Activated T-helper 2 cell treated with anti-CD3 and anti-CD28 coated beads, Interferon-gamma antibody, Interleukin-2, Interleukin-4, amounts not matched to agents 10 μg/mL and 5 μg/mL and 100 μg/mL, durations not matched to agents 14 hours and 24 hours and 36 hours (primary cell): ENCODE measurements around the gene BBS1. TPM values are rescaled to one million over a fixed set of nuclear protein-coding genes. Genes with fewer than 3 reads are reported as not detected.
A peak's percentile ranks its signal among the peaks of the same experiment; 100 is the strongest.

ENCODE experiments used
- DNase-seq: peaks from one replicate; pipeline ENCODE4 v3.0.0; 2021; ENCODE audit warnings: low spot score
- H3K27ac Mint-ChIP-seq: one replicate; pipeline ENCODE4 v1.8.0; 2021; ENCODE audit warnings: mixed read lengths
- H3K27me3 Mint-ChIP-seq: one replicate; pipeline ENCODE4 v1.8.0; 2021; ENCODE audit warnings: low read depth, mixed read lengths
- H3K36me3 Mint-ChIP-seq: one replicate; pipeline ENCODE4 v1.8.0; 2021; ENCODE audit warnings: low read depth, mixed read lengths
- H3K4me1 Mint-ChIP-seq: one replicate; pipeline ENCODE4 v1.8.0; 2021; ENCODE audit warnings: low read depth, mixed read lengths
- H3K4me3 Mint-ChIP-seq: one replicate; pipeline ENCODE4 v1.8.0; 2021; ENCODE audit warnings: low read depth, mild to moderate bottlenecking, moderate library complexity, mixed read lengths
- H3K9me3 Mint-ChIP-seq: one replicate; pipeline ENCODE4 v1.8.0; 2021; ENCODE audit warnings: mixed read lengths
- intact Hi-C: fragments of 100-400 bp; cut with micrococcal nuclease; formaldehyde crosslinking; loops from one replicate; pipeline ENCODE4 v1.15.1; 2023
- total RNA-seq: library from RNA; stranded (reverse); gene quantifications from 2 replicates; pipeline ENCODE4 v1.2.3, GENCODE V29; 2022

Gene BBS1
- total RNA-seq, 1 donor from 2014 or later, result 14.9 TPM

GRCh38 chr11:66471142-66471541, 39.3 kb upstream of the BBS1 start:
- H3K4me1 Mint-ChIP-seq, result peaks cover 13% of the 10 kb centered on the region
- H3K36me3 Mint-ChIP-seq, result peaks cover 10% of the 10 kb centered on the region
- H3K4me3 Mint-ChIP-seq, result no peak overlapping the region
- no peaks in the 10 kb centered on the region for H3K9me3 Mint-ChIP-seq
- no peaks in the 10 kb centered on the region for H3K27me3 Mint-ChIP-seq
- H3K27ac Mint-ChIP-seq, result no peak overlapping the region
- intact Hi-C loops, result no loop called here
- no peak for DNase-seq

GRCh38 chr11:66472054-66472453, 38.4 kb upstream of the BBS1 start:
- intact Hi-C loops, result no loop called here
- no peak for DNase-seq
- Mint-ChIP-seq H3K27ac (no peak overlapping the region), H3K9me3 (no peaks in the 10 kb centered on the region), H3K27me3 (no peaks in the 10 kb centered on the region), H3K4me1 (peaks cover 11% of the 10 kb centered on the region), H3K4me3 (no peak overlapping the region), H3K36me3 (peaks cover 10% of the 10 kb centered on the region)

GRCh38 chr11:66473167-66473566, 37.3 kb upstream of the BBS1 start:
- intact Hi-C loops, result no loop called here
- no peaks in the 10 kb centered on the region for H3K27me3 Mint-ChIP-seq
- no peak for DNase-seq
- H3K27ac Mint-ChIP-seq, result no peak overlapping the region
- H3K36me3 Mint-ChIP-seq, result peaks cover 10% of the 10 kb centered on the region
- no peaks in the 10 kb centered on the region for H3K9me3 Mint-ChIP-seq
- no peak overlapping the region for H3K4me3 Mint-ChIP-seq
- H3K4me1 Mint-ChIP-seq, result peaks cover 5% of the 10 kb centered on the region

GRCh38 chr11:66473608-66474515, 36.6 kb upstream of the BBS1 start:
- no peaks in the 10 kb centered on the region for H3K9me3 Mint-ChIP-seq
- no peak overlapping the region for H3K27ac Mint-ChIP-seq
- peaks cover 4% of the 10 kb centered on the region for H3K4me1 Mint-ChIP-seq
- H3K27me3 Mint-ChIP-seq, result no peaks in the 10 kb centered on the region
- H3K36me3 Mint-ChIP-seq, result peaks cover 14% of the 10 kb centered on the region
- intact Hi-C loops, result no loop called here
- no peak for DNase-seq
- H3K4me3 Mint-ChIP-seq, result no peak overlapping the region

DNA sequence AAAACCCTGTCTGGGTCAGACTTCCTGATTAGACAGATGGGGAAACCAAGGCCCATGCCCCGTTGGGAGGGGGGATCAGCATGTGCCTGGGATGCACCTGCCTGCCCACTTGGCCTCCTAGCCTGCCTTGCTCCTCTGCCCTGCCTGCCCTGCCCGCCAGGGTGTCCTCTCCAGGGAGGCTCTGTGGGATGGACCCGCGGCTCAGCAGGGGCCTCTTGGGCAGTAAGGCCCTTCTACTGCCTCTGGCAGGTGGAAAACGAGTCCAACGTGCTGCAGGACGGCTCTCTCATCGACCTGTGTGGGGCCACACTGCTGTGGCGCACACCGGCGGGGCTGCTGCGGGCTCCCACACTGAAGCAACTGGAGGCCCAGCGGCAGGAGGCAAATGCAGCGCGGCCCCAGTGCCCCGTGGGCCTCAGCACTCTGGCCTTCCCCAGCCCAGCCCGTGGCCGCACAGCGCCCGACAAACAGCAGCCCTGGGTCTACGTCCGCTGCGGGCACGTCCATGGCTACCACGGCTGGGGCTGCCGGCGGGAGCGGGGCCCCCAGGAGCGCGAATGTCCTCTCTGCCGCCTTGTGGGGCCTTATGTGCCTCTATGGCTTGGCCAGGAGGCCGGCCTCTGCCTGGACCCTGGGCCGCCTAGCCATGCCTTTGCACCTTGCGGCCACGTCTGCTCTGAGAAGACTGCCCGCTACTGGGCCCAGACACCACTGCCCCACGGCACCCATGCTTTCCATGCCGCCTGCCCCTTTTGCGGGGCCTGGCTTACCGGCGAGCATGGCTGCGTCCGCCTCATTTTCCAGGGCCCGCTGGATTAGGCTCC, 34.9 kb upstream of the BBS1 start:
- DNase-seq, result no peak
- no peak overlapping the region for H3K4me3 Mint-ChIP-seq
- H3K36me3 Mint-ChIP-seq, result peaks cover 11% of the 10 kb centered on the region
- H3K4me1 Mint-ChIP-seq, result peaks cover 8% of the 10 kb centered on the region
- intact Hi-C loops, result no loop called here
- H3K9me3 Mint-ChIP-seq, result no peaks in the 10 kb centered on the region
- H3K27me3 Mint-ChIP-seq, result no peaks in the 10 kb centered on the region
- no peak overlapping the region for H3K27ac Mint-ChIP-seq

DNA sequence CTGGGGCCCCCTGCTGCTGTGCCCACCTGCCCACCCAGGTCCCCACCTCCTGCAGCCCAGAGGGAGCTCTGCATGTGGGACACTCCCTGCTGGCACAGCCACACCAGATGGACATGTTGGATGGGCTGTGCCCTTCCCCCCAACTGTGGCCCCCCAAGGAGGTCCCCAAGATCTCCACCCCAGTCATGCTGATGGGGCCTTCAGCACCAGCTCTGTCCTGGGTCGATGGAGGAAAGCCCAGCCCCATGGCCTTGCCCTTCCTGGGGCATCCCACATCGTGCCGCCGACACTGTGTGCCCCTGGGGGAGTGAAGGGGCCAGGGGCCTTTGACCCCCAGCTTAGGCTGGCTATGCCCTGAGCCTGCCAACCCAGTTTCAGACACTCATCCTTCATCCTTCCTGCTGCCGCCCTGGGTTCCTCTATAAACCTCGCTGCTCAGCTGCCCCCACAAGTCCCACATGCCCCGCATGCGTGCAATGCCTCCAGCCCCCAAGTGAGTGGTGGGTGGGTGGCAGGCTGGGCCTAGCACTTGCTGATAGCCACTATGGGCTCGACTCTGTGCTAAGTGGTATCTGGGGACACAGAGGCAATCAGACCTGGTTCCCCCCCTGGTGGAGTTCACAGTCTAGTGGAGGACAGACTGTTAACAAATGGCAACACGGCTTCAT, 34.1 kb upstream of the BBS1 start:
- no peak overlapping the region for H3K27ac Mint-ChIP-seq
- H3K9me3 Mint-ChIP-seq, result no peaks in the 10 kb centered on the region
- no peak for DNase-seq
- intact Hi-C loops, result no loop called here
- no peaks in the 10 kb centered on the region for H3K27me3 Mint-ChIP-seq
- H3K36me3 Mint-ChIP-seq, result peaks cover 11% of the 10 kb centered on the region
- peak overlapping the region; percentile 3 for H3K4me3 Mint-ChIP-seq
- H3K4me1 Mint-ChIP-seq, result peaks cover 13% of the 10 kb centered on the region

- no peak for DNase-seq
- Mint-ChIP-seq H3K4me3 (peak overlapping the region; percentile 3), H3K36me3 (peaks cover 11% of the 10 kb centered on the region), H3K9me3 (no peaks in the 10 kb centered on the region), H3K27ac (no peak overlapping the region), H3K4me1 (peaks cover 13% of the 10 kb centered on the region), H3K27me3 (no peaks in the 10 kb centered on the region)
- intact Hi-C loops, result no loop called here
Measured at GRCh38 chr11:66476841-66477251, 33.6 kb upstream of the BBS1 start.

- DNase-seq, result no peak
- intact Hi-C loops, result no loop called here
- Mint-ChIP-seq H3K27ac (no peak overlapping the region), H3K4me1 (peaks cover 17% of the 10 kb centered on the region), H3K9me3 (no peaks in the 10 kb centered on the region), H3K36me3 (peaks cover 17% of the 10 kb centered on the region), H3K4me3 (peak overlapping the region; percentile 56), H3K27me3 (no peaks in the 10 kb centered on the region)
Measured at GRCh38 chr11:66477263-66478201, 32.9 kb upstream of the BBS1 start.

- Mint-ChIP-seq H3K27me3 (no peaks in the 10 kb centered on the region), H3K4me3 (peak overlapping the region; percentile 85), H3K36me3 (peaks cover 24% of the 10 kb centered on the region), H3K9me3 (no peaks in the 10 kb centered on the region), H3K27ac (peak overlapping the region; percentile 79), H3K4me1 (peaks cover 20% of the 10 kb centered on the region)
- DNase-seq, result no peak
- intact Hi-C loops, result no loop called here
Measured at GRCh38 chr11:66478729-66479393, 31.6 kb upstream of the BBS1 start.

- peaks cover 24% of the 10 kb centered on the region for H3K4me1 Mint-ChIP-seq
- no peak for DNase-seq
Measured at GRCh38 chr11:66479394-66480116, 30.9 kb upstream of the BBS1 start.

More at GRCh38 chr11:66479394-66480116, 30.9 kb upstream of the BBS1 start:
- Mint-ChIP-seq H3K27ac (peak overlapping the region; percentile 79), H3K27me3 (no peaks in the 10 kb centered on the region), H3K4me3 (peak overlapping the region; percentile 85), H3K36me3 (peaks cover 20% of the 10 kb centered on the region), H3K9me3 (no peaks in the 10 kb centered on the region)
- intact Hi-C loops, result loop anchor here (1.0 kb wide), 2 partner anchors 13 to 40 kb away; partner anchors contain the start of gene PELI3
